ENCODE data around the gene CHRD. TPM values are rescaled to one million over a fixed set of nuclear protein-coding genes. Genes with fewer than 3 reads are reported as not detected.

CHRD gene
- total RNA-seq, 2 experiments from 2014 or later: not detected

DNA sequence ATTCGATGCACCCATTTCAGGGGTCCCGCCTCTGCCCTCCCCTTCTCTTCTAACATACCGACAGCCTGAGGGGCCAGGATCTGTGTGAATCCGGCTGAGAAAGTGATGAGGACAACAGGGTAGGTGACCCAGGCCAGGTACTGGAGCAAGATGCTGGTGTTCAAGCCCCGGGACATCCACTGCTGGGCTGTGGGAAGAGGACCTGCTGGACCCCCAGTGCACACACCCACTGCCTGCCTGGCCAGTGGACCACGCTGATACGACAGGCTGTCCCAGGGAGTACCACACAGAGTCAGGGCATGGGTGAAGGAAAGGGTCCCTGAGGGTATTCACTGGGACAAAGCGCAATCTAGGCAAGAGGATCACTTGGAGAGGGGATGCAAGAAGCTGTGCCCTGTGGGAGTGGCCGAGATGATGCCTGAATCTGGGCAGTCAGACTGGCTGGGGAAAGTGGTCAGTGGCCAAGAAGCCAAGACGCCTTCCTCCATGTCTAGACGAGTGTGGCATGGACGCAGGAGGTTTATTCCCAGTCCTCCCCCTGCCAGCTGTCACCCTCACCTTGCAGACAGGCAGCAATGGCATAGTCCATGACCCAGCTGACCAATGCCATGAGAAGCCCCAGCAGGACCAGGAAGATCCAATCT, 21.6 kb upstream of the CHRD start:
- ChIA-PET POLR2A (no interaction called here), CTCF (interaction anchor here (1.2 kb wide), 1 partner anchor 11 kb away, joined by 3 read pairs; no protein-coding TSS in a partner anchor)

DNA sequence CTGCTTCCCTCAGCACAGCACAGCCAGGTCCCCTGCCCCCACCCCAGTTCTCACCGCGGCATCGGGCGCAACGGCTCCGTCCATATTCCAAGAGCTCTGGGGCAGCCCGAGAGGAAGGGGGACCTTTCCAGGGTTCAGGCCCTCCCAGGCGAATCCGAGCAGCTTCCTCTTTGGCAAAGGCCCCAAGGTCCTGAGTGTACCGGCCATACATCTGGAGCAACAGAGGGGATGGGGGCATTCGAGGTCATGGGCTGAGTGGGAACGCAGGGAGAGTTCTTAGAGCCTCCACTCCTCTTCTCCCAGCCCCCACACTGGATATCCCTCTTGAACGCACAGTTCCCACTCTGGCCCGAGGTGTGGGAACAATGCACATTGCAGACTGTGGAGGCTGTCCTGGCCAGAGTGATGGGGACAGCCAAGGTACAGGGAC, 20.9 kb upstream of the CHRD start:
- ChIA-PET CTCF (interaction anchor here (1.2 kb wide), 1 partner anchor 12 kb away, joined by 3 read pairs; no protein-coding TSS in a partner anchor), POLR2A (no interaction called here)

DNA sequence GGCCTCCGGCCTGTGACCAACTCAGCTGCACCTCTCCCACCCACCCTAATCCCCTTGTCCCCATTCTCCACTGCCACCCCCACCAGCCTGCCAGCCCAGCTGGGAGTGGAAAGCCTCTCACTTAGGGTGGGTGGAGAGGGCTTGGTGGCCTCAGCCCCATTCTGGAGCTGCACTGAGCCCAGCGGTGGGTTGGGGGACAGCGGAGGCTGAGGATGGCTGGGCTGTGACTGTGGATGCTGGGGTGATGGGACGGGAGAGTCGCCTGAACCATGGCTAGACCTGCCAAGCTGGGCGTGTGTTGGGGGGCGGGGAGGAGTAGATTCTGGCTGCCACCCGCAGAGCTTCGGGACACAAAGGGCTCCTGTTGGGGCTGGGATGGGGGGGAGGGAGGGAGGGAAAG, 20.2 kb upstream of the CHRD start:
- ChIA-PET CTCF (interaction anchor here (1.2 kb wide), 1 partner anchor 110 kb away, joined by 3 read pairs; the partner anchor contains the start of gene EEF1AKMT4), POLR2A (no interaction called here)

DNA sequence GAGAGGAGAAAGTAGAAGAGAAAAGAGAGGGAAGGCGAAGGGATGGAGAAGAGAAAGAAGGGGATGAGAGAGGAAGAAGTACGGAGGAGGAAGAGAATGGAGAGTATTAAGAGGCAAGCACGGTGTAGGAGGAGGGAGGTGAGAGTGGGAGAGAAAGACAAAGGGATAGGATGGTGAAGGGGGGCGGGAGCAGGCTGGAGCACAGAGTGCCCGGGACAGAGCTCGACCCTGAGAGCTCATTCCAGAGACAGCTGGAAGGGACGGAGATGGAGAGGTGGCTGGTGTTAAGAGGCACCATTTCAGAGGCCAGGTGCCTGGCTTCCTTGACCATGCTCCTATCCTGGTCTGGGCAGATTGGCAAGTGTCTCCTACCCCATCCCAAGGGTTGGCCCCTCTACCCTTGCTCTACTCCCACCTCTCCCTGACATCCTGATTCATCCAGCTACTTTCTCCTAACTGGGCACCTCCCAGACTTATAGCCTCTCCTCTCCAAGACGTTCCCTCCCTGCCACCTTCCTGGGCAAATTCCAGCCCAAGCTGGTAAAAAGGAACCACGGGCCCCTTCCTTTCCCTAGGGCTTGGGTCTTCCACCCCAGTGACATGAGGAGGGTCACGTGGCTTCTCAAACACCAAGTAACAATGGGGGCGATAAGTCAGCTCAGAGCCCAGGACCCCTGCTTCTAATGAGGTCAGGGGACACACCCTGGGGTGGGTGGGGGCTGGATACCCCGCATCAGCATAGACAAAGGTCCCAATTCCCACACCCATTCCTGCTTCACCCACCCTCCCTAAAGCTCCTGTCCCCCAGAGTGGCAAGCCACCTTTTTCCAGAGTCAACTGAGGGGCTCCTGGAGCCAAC, 19.6 kb upstream of the CHRD start:
- POLR2A ChIA-PET: interaction anchor here (0.7 kb wide), 1 partner anchor 21 kb away, joined by 3 read pairs; no protein-coding TSS in a partner anchor
- CTCF ChIA-PET: interaction anchor here (1.2 to 2.0 kb wide), 2 partner anchors 19 to 111 kb away, joined by 3 to 5 read pairs; partner anchors contain the start of gene EEF1AKMT4

DNA sequence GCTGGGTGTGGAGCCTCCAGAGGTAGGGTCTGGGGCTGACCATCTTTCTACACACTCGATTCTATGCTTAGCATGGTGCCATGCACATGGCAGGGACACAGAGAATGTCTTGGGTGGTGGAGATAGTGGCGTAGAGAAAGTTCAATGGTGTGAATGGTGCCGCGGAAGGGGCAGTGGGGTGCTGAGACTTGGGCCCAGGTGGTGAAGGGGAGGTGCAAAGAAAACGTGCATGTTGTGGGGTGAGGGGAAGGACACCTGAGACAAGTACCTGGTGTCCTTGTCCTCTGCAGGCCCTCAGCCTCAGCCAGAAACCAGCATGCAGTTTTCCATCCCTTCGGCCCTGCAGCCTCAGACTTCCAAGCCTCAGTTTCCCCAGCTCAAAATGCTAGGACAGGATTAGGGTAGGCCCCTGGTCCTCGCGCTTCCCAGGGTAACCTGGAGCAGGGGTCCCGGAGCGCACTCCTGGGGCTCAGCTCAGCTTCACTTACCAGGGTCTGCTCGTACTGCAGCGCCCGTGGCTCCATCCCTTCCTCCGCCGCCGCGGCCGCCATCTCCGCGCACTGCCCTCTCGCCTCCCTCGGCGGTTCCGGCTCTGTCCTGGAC, 18.8 kb upstream of the CHRD start:
- POLR2A ChIA-PET: interaction anchor here (0.7 kb wide), 1 partner anchor 22 kb away, joined by 3 read pairs; no protein-coding TSS in a partner anchor

DNA sequence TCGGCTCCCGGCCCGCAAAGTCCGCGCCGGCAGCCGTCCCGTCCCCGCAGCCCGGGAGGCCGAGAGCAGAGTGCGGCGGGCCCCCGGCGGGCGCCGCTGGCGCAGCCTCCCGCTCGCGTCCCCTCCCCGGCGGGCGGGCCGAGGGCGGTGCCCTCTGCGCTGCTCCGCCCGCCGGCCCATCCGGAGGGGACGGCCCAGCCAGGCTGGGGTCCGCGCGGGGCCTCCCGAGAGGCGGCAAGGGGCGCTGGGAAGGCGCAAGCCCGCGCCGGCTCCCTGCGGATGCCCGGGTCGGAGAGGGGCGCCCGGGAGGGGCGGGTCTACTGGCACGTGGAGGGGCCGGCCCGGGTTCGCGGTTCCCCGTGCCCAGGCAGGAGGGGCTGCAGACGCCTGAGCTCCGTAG, 18.3 kb upstream of the CHRD start, which contains the start of the genes CLCN2 and POLR2H:
CLCN2 (minus strand) TSS at position 74 of the 400 bp plus-strand sequence. CDS start 126 bp downstream, outside the sequence.
POLR2H (plus strand) TSS at position 179 of the 400 bp plus-strand sequence. CDS start 1,783 bp downstream, outside the sequence.
- ChIA-PET CTCF (interaction anchor here (0.8 to 2.1 kb wide), 5 partner anchors 8 to 151 kb away, joined by 3 to 9 read pairs (median 4); no protein-coding TSS in a partner anchor), POLR2A (interaction anchor here (1.0 kb wide), 1 partner anchor 45 kb away, joined by 3 read pairs; no protein-coding TSS in a partner anchor)

More for the DNA sequence above, 18.8 kb upstream of the CHRD start:
- CTCF ChIA-PET: interaction anchor here (1.2 to 2.0 kb wide), 2 partner anchors 20 to 111 kb away, joined by 3 to 5 read pairs; partner anchors contain the start of gene EEF1AKMT4

DNA sequence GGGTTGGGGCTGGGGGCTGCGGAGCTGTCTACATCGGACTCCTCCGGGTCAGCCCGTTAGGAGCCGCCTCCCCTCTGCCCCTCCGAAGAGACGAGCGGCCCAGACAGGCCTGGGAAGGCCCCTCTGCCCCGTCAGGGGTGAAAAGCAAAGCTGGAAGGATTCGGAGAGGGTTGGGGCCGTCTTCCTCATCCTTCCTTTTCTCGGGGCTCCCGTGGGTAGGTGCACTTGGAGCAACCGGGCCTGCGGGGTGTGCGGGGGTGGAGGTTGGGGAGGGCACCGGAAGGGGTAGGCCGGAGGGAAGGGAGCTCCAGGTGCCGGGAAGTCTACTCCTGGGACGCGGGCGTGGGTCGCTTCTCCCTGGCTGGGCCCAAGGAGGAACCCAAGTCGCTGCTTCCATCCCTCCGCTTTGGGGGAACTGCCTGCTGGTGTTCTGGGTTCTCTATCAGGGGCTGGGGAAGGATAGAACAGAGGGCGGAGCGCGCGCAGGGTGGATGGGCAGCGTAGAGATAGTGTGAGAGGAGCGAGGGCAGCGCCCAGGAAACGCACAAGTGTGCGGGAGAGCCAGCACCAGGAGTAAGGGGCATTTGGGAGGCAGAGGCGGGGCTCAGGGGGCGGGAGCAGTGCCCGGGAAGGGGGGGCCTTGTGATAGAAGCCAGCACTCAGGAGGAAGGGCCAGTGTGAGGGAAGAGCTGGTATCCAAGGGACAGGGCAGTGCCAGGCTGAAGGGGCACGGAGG, 17.8 kb upstream of the CHRD start:
- ChIA-PET CTCF (interaction anchor here (0.7 to 2.1 kb wide), 8 partner anchors 8 to 182 kb away, joined by 3 to 9 read pairs (median 4); partner anchors contain the start of gene EEF1AKMT4), POLR2A (interaction anchor here (0.6 to 1.0 kb wide), 3 partner anchors 11 to 46 kb away, joined by 3 read pairs; no protein-coding TSS in a partner anchor)

DNA sequence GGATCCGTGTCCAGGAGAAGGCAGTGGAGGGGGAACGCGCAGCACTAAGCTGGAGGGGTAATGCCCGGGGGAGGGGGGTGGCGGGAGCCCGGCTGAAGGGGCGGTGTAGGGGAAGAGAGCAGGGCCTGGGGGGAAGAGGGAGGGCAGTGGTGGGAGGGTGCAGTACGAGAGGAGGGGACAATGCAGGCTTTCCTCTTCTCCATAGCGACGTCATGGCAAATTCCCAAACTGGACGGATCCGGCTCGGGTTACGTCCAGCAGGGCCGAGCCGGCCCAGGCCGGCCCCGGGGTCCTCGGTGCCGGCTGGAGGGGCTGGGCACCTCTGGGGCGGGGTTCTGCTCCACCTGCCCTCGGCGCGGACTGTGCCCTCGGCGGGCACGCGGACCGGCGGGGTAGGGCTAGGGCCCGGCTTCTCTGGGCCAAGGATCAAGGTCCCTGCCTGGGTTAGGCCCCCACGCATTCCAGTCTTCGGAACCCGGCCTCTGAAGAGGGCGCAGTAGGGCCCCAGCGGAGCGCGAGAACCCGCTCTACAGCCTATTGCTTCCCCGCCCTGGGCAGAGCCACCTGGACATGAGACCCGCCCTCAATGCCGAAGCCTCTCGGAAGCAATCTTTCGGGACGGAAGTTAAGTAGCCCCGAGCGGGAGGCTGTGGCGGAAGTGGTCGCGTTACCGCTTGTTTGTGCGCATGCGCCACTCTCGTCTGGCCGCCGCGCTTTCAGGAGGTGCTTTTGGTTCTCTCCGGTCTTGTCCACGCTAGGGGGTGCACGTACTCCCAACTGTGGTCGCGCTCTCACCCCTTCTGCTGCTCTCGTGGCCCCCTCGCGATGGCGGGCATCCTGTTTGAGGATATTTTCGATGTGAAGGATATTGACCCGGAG, 16.9 kb upstream of the CHRD start:
- POLR2A ChIA-PET: interaction anchor here (0.6 to 1.0 kb wide), 4 partner anchors 10 to 46 kb away, joined by 3 read pairs; no protein-coding TSS in a partner anchor
- CTCF ChIA-PET: interaction anchor here (0.7 to 2.1 kb wide), 6 partner anchors 9 to 181 kb away, joined by 3 to 9 read pairs (median 4); partner anchors contain the start of gene EEF1AKMT4

DNA sequence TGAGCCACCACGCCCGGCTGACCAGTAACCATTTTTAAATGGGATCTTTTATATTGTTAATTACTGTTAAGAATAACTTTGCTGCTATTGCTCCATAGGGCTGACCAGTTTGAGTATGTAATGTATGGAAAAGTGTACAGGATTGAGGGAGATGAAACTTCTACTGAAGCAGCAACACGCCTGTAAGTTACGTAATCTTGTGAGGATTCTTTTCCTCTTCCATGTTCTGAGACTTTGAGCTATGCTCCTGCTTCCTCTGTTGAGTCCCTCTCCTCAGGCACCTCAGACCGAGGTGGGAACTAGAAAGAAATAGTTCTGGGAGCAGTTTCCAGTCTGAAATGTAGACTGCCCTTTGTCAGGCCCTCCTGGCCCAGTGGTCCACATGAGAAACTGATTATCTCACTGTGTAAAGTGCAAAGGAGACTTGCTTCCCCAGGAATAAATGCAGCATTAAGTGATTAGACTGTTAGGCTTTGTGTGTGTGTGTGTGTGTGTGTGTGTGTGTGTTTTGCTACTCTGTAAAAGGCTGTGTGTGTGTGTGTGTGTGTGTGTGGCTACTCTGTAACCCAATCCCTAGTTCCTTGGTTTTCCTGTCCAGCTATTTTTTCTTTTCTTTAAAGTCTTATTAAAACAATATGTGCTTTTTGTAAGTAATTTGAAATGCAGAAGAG, 13.1 kb upstream of the CHRD start:
- ChIA-PET POLR2A (interaction anchor here (0.7 kb wide), 1 partner anchor 18 kb away, joined by 4 read pairs; no protein-coding TSS in a partner anchor), CTCF (interaction anchor here (0.6 kb wide), 1 partner anchor 13 kb away, joined by 3 read pairs; no protein-coding TSS in a partner anchor)

DNA sequence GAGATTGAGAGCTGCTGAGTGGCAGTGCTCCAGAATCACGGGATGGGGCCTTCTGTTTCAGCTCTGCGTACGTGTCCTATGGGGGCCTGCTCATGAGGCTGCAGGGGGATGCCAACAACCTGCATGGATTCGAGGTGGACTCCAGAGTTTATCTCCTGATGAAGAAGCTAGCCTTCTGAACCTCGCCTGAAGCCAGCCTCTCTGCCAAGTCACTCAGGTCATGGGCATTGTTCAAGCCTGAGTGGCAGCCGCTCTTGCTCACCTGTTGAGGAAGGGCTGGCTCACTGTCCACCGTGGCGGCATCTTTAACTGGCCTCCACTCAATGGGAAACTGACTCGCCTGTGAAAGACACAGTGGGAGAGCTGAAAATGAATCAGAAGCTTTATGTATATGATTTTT, 11.7 kb upstream of the CHRD start:
- POLR2A ChIA-PET: no interaction called here
- CTCF ChIA-PET: interaction anchor here (0.5 kb wide), 1 partner anchor 80 kb away, joined by 4 read pairs; no protein-coding TSS in a partner anchor

DNA sequence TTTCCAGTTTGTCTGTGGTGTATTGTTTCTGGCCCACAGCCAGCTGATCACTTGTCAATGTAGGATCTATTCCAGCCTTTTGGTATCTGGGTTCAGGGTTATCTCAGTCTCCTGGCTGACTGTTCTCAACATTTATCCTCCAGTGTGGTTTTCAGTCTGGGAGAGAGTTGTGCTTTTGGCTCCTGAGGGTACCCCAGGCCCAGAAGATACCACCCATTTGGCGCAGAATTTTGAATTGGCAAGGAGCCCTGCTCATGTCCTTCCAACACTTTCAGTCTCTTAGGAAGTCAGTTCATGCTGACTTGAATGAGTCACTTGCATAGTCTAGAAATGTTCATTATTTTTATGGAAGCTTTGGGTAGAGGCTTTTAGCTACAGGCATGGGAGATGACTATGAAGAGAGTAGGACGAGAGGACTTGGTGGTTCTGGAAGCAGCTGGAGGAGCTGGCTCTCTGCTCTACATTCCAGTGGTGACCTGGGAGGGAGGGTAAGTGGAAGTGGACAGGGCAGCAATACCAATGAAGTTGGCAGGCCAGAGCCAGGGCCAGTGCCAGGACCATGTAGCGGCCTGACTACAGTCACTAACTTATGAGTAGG, 11.2 kb upstream of the CHRD start:
- CTCF ChIA-PET: interaction anchor here (0.5 kb wide), 1 partner anchor 81 kb away, joined by 4 read pairs; no protein-coding TSS in a partner anchor
- POLR2A ChIA-PET: no interaction called here

DNA sequence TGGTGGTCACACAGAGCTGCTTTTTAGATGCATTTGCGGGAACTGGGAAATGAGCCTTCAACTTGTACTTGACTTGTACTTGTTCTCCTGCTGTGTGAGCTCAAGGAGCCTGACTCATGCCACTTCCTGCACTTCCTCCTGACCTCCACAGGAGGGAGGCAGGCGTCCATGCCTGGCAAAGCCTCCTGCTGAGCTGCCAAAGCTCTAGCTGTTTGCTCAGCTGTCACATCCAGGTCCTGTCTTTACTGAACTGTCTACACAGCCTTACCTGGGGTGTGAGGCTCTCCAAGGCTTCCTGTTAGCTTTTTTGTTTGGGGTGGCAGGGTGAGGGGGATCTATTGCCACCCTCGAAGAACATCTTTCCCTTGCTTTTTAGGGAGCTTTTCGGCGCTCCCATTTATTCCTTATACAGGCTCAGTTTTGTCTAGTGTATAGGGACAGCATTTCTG, 8.3 kb upstream of the CHRD start:
- ChIA-PET CTCF (interaction anchor here (0.6 to 2.0 kb wide), 9 partner anchors 9 to 178 kb away, joined by 3 to 13 read pairs (median 5); partner anchors contain the start of genes CLCN2 and POLR2H), POLR2A (interaction anchor here (0.5 kb wide), 1 partner anchor 143 kb away, joined by 3 read pairs; no protein-coding TSS in a partner anchor)

DNA sequence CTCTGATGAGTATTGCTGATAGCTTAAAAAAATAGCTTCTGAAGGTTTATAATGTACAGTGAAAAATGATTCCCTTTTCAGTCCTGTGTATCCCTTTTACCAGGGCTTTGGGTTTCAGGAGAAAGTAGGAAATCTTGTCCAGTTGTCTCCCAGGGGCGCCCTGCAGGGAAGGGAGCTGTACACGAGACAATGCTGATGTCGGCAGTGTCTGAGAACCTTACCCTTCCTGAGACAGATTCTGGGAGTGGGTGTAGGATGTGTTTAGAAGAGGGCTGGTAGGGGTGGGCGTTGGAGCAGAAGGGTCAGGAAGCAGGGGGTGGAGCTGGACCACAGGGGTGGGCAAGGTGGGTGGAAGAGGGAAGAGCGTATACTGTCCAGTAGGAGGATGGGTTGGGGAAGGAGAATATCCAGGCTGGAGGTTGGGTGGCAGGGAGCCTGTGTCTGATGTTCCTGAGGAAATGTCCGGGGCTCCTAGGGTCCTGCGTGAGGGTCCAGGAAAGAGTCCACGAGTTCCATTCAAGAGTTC, 7.5 kb upstream of the CHRD start:
- CTCF ChIA-PET: interaction anchor here (1.1 to 2.0 kb wide), 7 partner anchors 10 to 169 kb away, joined by 4 to 13 read pairs (median 7); partner anchors contain the start of genes CLCN2 and POLR2H
- POLR2A ChIA-PET: no interaction called here

DNA sequence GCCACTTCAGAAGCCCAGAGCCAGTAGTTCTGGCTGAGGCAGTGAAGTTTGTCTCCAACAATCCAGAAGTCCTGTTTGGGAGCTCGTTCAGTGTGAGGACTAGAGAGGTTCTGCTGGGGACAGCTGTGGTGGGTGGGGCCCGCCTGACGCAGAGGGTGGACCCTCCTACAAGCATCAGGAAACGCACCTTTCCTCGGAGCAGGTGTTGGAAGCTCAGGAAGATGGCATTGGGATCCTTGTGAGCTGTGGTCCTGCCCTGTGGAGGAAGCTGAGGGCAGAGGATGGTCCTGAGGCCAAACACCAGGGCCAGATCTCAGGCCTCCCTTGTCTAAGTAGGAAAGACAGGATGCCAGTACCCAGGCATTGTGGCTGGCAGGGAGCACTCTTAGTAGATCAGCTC, 6.9 kb upstream of the CHRD start:
- ChIA-PET CTCF (interaction anchor here (1.4 to 2.0 kb wide), 3 partner anchors 10 to 168 kb away, joined by 7 to 9 read pairs (median 7); partner anchors contain the start of genes CLCN2 and POLR2H), POLR2A (interaction anchor here (0.8 kb wide), 1 partner anchor 10 kb away, joined by 3 read pairs; no protein-coding TSS in a partner anchor)

DNA sequence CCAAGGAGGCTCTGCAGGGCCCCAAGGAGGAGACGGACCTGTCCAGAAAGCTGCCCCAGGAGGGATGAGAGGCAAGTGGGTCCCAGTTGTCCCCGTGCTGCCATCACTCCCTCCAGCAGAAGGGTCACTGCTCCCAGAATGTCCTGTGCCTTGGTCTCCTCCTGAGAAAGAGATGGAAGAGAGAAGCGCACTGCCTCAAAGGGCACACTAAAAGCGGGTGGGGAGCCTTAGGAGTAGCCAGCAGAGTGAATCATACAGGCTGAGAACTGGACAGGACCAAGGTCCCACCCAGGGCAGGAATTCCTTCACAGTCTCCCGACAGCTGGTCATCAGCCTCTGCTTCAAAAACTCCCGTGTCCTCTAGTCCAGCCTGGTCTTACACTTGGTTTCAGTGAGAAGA, 6.4 kb upstream of the CHRD start:
- CTCF ChIA-PET: interaction anchor here (1.4 kb wide), 1 partner anchor 45 kb away, joined by 6 read pairs; no protein-coding TSS in a partner anchor
- POLR2A ChIA-PET: interaction anchor here (0.8 kb wide), 1 partner anchor 11 kb away, joined by 3 read pairs; no protein-coding TSS in a partner anchor

Measured in activated CD8-positive, alpha-beta memory T cell treated with anti-CD3 and anti-CD28 coated beads for 36 hours (primary cell).